HepG2 (cell line): ENCODE results near the gene CEP97. TPM values are rescaled to one million over a fixed set of nuclear protein-coding genes. Genes with fewer than 3 reads are reported as not detected.
A peak's percentile ranks its signal among the peaks of the same experiment; 100 is the strongest.

Source experiments
- ARNT2 ChIP-seq: sonication (generic); formaldehyde crosslinking; IDR thresholded peaks from 2 replicates; pipeline ENCODE4 v1.8.0; 2022; ENCODE audit warnings: mild to moderate bottlenecking, low read depth, missing genetic modification reagents, moderate library complexity
- CEBPG ChIP-seq: IDR thresholded peaks from 2 replicates; pipeline ENCODE4 v1.6.1; 2016
- ESRRA ChIP-seq: sonication (generic); formaldehyde crosslinking; IDR thresholded peaks from 2 replicates; pipeline ENCODE4 v1.5.1; 2020; ENCODE audit warnings: mild to moderate bottlenecking, low read depth, missing genetic modification reagents
- ETV5 ChIP-seq: IDR thresholded peaks from 2 replicates; pipeline ENCODE4 v1.6.1; 2018; ENCODE audit warnings: missing biosample characterization, missing genetic modification reagents, inconsistent platforms, borderline replicate concordance
- HES4 ChIP-seq: sonication (generic); formaldehyde crosslinking; IDR thresholded peaks from 2 replicates; pipeline ENCODE4 v1.9.0; 2021; ENCODE audit warnings: mild to moderate bottlenecking, missing genetic modification reagents, borderline replicate concordance
- MIER2 ChIP-seq: IDR thresholded peaks from 2 replicates; pipeline ENCODE4 v1.6.1; 2016; ENCODE audit warnings: missing biosample characterization, missing genetic modification reagents
- NBN ChIP-seq: fragments of 450-650 bp; conservative IDR thresholded peaks from 2 replicates; pipeline ENCODE4 v1.6.1; 2017
- NR2F2 ChIP-seq: IDR thresholded peaks from 2 replicates; pipeline ENCODE4 v1.6.1; 2012; ENCODE audit warnings: low read depth, inconsistent platforms, borderline replicate concordance
- RXRB ChIP-seq: IDR thresholded peaks from 2 replicates; pipeline ENCODE4 v1.6.1; 2016; ENCODE audit warnings: borderline replicate concordance, missing genetic modification reagents, missing compliant biosample characterization
- SALL2 ChIP-seq: sonication (generic); formaldehyde crosslinking; IDR thresholded peaks from 2 replicates; pipeline ENCODE4 v1.8.1; 2023; ENCODE audit warnings: mild to moderate bottlenecking, missing genetic modification reagents, inconsistent platforms
- SIN3A ChIP-seq: IDR thresholded peaks from 2 replicates; pipeline ENCODE4 v1.6.1; 2011; ENCODE audit warnings: low read depth, mild to moderate bottlenecking, control low read depth, low read length, borderline replicate concordance
- TBL1XR1 ChIP-seq: fragments of 150-350 bp; IDR thresholded peaks from 2 replicates; pipeline ENCODE4 v1.6.1; 2014; ENCODE audit warnings: borderline replicate concordance, low read length; ENCODE audit not compliant: partially characterized antibody
- ZNF446 ChIP-seq: sonication (generic); formaldehyde crosslinking; IDR thresholded peaks from 2 replicates; pipeline ENCODE4 v1.5.0; 2020; ENCODE audit warnings: mild to moderate bottlenecking, missing genetic modification reagents
- ZNF503 ChIP-seq: sonication (generic); formaldehyde crosslinking; IDR thresholded peaks from 2 replicates; pipeline ENCODE4 v1.4.0; 2020; ENCODE audit warnings: missing genetic modification reagents
- ZNF556 ChIP-seq: sonication (generic); formaldehyde crosslinking; IDR thresholded peaks from 2 replicates; pipeline ENCODE4 v1.4.0; 2020; ENCODE audit warnings: mild to moderate bottlenecking, missing genetic modification reagents, borderline replicate concordance
- ZNF557 ChIP-seq: sonication (generic); formaldehyde crosslinking; IDR thresholded peaks from 2 replicates; pipeline ENCODE4 v1.4.0; 2020; ENCODE audit warnings: missing genetic modification reagents
- ZNF7 ChIP-seq: IDR thresholded peaks from 2 replicates; pipeline ENCODE4 v1.6.1; 2016; ENCODE audit warnings: missing biosample characterization, missing genetic modification reagents
- polyA plus RNA-seq, 8 experiments: library from polyadenylated mRNA; depleted of rRNA in 3 of 8; stranded (reverse) in 7 of 8; unstranded in 1 of 8; fragments of >200 nt; fragmentation: Illumina TruSeq in 4 of 8; extraction: Trizol in 4 of 8; gene quantifications; 2 replicates each; pipeline versions ENCODE4 v1.2.1 to v1.2.3, GENCODE V29; 2011 to 2016; ENCODE audit warnings: low read depth in 4 of 8, missing spikeins in 1 of 8, mixed read lengths in 1 of 8; ENCODE audit not compliant: insufficient read depth in 1 of 8
- total RNA-seq, 5 experiments: library from RNA; depleted of rRNA; stranded (reverse); fragments of >200 nt; fragmentation: Illumina TruSeq; extraction: Trizol; gene quantifications; 2 replicates each; pipeline ENCODE4 v1.2.3, GENCODE V29; 2016; ENCODE audit warnings: low read depth in 1 of 5
- TF ChIP-seq, protein P1 (sequence below): sonication (generic); formaldehyde crosslinking; IDR thresholded peaks from 2 replicates; pipeline ENCODE4 v1.4.0; 2020; ENCODE audit warnings: missing genetic modification reagents
- TF ChIP-seq, protein P2 (sequence below): sonication (generic); formaldehyde crosslinking; IDR thresholded peaks from 2 replicates; pipeline ENCODE4 v1.9.0; 2021; ENCODE audit warnings: missing genetic modification reagents, mild to moderate bottlenecking, borderline replicate concordance

CEP97 gene
- total and polyA plus RNA-seq, 2 of the 13 experiments (the other 11 are each of a cell fraction or from before 2014, with no cell fraction given), result 0.99 to 6.5 TPM

GRCh38 chr3:101676765-101677435 lies 47.5 kb upstream of the CEP97 start, which contains the start of gene ZBTB11 (continued):
- TF ChIP-seq, protein P1, sequence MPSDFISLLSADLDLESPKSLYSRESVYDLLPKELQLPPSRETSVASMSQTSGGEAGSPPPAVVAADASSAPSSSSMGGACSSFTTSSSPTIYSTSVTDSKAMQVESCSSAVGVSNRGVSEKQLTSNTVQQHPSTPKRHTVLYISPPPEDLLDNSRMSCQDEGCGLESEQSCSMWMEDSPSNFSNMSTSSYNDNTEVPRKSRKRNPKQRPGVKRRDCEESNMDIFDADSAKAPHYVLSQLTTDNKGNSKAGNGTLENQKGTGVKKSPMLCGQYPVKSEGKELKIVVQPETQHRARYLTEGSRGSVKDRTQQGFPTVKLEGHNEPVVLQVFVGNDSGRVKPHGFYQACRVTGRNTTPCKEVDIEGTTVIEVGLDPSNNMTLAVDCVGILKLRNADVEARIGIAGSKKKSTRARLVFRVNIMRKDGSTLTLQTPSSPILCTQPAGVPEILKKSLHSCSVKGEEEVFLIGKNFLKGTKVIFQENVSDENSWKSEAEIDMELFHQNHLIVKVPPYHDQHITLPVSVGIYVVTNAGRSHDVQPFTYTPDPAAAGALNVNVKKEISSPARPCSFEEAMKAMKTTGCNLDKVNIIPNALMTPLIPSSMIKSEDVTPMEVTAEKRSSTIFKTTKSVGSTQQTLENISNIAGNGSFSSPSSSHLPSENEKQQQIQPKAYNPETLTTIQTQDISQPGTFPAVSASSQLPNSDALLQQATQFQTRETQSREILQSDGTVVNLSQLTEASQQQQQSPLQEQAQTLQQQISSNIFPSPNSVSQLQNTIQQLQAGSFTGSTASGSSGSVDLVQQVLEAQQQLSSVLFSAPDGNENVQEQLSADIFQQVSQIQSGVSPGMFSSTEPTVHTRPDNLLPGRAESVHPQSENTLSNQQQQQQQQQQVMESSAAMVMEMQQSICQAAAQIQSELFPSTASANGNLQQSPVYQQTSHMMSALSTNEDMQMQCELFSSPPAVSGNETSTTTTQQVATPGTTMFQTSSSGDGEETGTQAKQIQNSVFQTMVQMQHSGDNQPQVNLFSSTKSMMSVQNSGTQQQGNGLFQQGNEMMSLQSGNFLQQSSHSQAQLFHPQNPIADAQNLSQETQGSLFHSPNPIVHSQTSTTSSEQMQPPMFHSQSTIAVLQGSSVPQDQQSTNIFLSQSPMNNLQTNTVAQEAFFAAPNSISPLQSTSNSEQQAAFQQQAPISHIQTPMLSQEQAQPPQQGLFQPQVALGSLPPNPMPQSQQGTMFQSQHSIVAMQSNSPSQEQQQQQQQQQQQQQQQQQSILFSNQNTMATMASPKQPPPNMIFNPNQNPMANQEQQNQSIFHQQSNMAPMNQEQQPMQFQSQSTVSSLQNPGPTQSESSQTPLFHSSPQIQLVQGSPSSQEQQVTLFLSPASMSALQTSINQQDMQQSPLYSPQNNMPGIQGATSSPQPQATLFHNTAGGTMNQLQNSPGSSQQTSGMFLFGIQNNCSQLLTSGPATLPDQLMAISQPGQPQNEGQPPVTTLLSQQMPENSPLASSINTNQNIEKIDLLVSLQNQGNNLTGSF, result peak; percentile 62; the same call in 1 of the 2 replicates
- TF ChIP-seq NBN (no peak), ZNF556 (CRISPR knock-in tag) (peak; percentile 33; the same call in 1 of the 2 replicates), MIER2 (CRISPR knock-in tag) (0 out of 2 replicates have a peak, but pooled peaks have one; percentile 20), CEBPG (CRISPR knock-in tag) (peak; percentile 72), ETV5 (CRISPR knock-in tag) (peak; percentile 59), ZNF557 (peak; percentile 27; the same call in 1 of the 2 replicates), RXRB (CRISPR knock-in tag) (no peak; the same call in 1 of the 2 replicates), ARNT2 (peak; percentile 28), ESRRA (CRISPR knock-in tag) (no peak), HES4 (CRISPR knock-in tag) (0 out of 2 replicates have a peak, but pooled peaks have one; percentile 6), SIN3A (peak; percentile 87), TBL1XR1 (peak; percentile 33), ZNF7 (no peak), ZNF446 (CRISPR knock-in tag) (no peak), NR2F2 (peak; percentile 15; the same call in 1 of the 2 replicates), SALL2 (peak; percentile 80), ZNF503 (CRISPR knock-in tag) (0 out of 2 replicates have a peak, but pooled peaks have one; percentile 54)
- TF ChIP-seq, protein P2, sequence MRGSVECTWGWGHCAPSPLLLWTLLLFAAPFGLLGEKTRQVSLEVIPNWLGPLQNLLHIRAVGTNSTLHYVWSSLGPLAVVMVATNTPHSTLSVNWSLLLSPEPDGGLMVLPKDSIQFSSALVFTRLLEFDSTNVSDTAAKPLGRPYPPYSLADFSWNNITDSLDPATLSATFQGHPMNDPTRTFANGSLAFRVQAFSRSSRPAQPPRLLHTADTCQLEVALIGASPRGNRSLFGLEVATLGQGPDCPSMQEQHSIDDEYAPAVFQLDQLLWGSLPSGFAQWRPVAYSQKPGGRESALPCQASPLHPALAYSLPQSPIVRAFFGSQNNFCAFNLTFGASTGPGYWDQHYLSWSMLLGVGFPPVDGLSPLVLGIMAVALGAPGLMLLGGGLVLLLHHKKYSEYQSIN (CRISPR knock-in tag), result no peak
